ENCODE data around the gene CSRNP3. TPM values are rescaled to one million over a fixed set of nuclear protein-coding genes. Genes with fewer than 3 reads are reported as not detected.

Gene CSRNP3
- total RNA-seq, 1 donor from 2014 or later = not detected

DNA sequence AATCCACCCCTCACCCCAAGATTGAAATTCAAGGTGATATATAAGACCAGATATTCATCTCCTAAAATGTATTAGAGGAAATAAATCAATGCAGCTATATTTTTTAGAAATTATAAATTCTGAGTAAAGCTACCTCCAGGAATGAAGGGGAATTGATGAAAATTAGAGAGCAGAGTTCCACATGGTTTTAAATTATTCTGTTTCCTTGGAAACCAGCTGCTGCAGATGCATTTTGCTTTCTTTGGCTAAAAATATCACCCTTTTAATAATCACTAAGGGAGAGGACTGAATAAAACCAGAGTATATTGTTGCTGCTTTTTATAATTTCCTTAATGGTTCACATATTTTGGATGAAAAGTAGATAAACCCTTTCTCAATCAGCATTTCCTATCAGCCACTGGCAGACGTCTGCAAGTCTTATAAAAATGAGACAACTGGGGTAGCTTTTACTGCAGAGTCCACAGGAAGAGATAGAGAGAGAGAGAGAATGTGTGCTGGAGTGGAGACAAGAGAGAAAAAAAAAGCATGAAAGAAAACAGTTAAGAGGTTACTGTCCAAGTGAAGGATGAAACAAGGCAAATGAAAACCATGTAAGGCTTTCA lies 2.0 kb downstream of the CSRNP3 start:
- intact Hi-C loops (cut with micrococcal nuclease) = no loop called here

DNA sequence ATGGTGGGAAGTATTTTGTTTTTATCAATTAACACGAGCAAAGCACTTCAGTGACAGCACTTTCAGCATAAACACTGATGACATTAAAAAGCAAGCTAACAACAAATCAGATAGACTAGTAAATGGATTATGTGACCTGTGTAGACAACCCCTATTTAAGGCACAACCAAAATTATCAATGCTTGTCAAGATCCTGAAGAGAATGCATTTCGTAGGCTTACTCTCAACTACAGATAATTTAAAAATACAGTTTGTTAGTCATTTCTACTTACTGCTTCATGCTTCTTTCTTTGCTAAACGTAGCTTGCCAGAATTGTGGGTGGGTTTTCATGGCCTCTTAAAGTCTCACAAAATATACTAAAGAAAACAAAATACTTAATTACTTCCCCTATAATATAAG lies 3.4 kb downstream of the CSRNP3 start:
- intact Hi-C loops (cut with micrococcal nuclease) = no loop called here

GRCh38 chr2:165474619-165475276 lies 5.2 kb downstream of the CSRNP3 start:
- intact Hi-C loops (cut with micrococcal nuclease) = no loop called here

DNA sequence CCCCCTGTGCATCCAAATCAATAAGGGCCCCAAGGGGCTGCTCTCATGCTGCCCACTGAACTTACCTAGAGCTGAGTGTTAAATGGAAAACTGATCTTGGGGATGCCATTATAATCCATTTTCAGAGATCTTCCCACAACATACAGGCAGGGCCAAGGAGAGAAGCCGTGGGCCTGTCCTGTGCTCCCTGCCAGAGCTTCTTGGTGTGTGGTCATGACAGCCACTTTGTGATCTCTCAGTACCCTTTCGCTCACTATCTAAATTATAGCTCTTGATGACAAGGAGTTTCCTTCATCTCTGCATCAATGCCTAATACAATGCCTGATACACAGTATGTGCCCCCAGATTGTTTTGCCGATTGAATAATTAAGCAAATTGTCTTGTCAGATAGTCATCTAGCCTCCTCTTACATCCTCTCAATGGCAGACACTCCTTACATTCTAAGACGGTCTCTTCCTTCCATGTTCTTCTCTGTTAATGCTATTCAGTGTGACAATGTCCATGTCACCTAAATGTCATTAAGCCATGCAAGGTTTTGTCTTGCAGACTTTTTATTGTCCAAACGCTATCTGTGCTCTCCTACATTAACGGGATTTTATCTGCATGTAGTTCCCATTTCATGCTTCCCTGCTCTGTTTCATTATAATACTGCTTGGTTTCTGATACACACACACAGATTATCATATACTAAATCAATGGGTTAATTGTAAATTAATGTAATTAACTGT lies 5.9 kb downstream of the CSRNP3 start:
- intact Hi-C loops (cut with micrococcal nuclease) = no loop called here

DNA sequence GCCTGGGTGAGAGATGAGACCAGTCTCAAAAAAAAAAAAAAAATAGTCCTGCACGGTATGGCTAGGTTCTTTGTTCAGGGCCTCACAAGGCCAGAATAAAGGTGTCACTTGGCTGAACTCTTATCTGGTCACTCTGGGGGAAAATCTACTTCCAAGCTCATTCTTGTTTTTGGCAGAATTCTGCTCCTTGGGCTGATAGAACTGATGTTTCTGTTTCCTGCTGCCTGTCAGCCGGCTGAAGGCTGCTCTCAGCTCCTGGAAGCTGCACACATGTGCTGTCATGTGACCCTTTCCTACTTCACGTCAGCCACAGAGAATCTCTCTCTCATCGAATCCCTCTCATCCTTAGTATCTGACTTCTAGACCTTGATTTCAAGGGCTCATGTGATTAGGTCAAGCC lies 10.4 kb downstream of the CSRNP3 start:
- intact Hi-C loops (cut with micrococcal nuclease) = no loop called here

DNA sequence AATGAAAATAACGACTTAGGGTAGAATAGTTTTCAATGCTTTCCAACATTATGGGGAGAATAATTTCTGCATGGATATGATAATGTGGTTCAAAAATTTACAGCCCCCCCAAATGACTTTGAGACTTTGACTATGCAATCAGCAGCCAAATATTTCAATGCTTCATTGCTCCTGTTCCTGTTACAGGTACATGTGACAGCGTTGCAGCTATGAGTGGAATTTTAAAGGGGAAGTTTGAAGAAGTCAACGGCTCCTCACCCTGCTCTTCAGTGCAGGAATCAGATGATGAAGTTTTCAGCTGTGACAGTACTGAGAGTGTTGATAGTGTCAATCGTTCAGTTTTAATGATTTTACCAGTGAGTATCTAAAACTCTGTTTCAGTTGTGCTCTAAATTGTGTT lies 25.1 kb downstream of the CSRNP3 start:
- intact Hi-C loops (cut with micrococcal nuclease) = no loop called here

GRCh38 chr2:165497659-165498317 lies 28.3 kb downstream of the CSRNP3 start:
- intact Hi-C loops (cut with micrococcal nuclease) = no loop called here

GRCh38 chr2:165499131-165499530 lies 29.6 kb downstream of the CSRNP3 start:
- intact Hi-C loops (cut with micrococcal nuclease) = no loop called here

- intact Hi-C loops (cut with micrococcal nuclease) = no loop called here
Measured at GRCh38 chr2:165500001-165500400, 30.5 kb downstream of the CSRNP3 start.

DNA sequence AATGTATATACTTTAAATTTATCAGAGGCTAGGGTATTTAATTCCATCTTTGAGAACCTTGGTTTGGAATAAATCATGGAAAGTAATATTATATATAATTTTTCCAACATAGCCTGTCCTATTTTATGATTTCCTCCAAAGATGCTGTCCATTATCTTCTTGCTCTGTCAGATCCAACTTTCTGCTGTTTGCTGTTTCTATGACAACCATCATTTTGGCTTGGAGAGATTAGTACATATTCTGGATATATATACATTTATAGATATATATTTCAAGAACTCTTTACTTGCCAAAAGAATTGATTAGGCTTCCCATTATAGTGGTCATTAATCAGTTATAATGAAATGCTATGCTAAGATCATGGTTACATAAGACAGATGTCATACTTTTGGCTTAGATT lies 31.3 kb downstream of the CSRNP3 start:
- intact Hi-C loops (cut with micrococcal nuclease) = no loop called here

DNA sequence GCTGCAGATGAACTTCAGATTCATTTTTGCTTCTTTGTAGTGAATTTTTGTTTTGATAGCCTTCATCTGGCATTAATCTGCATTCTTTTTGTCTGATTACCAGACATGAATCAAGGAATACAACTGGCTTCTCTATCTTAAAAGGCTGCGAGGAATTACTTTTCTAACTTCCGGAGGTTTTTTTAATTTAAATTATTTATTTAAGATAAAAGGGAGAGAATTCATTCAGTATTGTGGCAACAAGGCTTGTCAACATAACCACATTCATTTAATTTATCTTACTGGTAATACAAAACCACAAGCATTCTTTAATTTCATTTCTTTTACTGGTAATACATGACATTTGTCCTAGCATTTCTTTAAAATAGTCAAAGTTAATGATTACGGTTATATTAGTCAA lies 36.0 kb downstream of the CSRNP3 start:
- intact Hi-C loops (cut with micrococcal nuclease) = no loop called here

DNA sequence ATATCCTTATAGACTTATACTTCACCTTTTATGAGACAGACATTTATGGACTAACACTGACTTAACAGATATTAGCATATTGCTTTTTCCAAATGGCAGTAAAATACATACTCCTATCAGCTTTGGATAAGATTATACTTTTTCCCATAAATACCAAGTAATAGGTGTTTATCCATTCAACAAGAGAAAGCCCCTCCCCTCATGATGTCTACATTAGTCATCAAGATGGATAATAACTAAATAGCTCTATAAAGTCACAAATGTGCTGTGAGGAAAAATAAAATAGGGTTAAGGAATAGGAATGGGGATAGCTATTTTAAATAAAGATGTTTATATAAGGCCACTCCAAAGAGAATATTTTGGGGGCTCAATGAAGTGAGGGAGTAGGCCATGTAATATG lies 39.4 kb downstream of the CSRNP3 start:
- intact Hi-C loops (cut with micrococcal nuclease) = no loop called here

DNA sequence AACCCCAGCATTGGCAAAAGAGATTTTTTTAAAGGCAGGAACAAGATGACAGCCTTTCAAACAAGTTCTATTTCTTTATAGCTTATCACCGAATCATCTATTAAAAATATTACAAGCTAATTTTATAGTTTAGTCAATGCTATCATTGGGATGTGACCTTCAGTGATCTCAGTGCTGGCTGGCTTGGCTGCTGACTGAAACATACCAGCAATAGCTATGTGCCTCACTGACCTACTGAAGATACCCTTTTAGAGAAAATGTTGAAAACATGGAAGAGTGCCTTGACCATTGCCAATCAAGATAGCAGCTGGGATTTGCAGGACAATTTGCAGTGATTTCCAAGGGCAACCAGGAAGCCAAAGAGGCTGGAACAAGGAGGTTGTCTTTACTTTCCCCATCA lies 44.0 kb downstream of the CSRNP3 start:
- intact Hi-C loops (cut with micrococcal nuclease) = no loop called here

GRCh38 chr2:165518611-165519010 lies 49.1 kb downstream of the CSRNP3 start:
- intact Hi-C loops (cut with micrococcal nuclease) = no loop called here

GRCh38 chr2:165522719-165523118 lies 53.2 kb downstream of the CSRNP3 start:
- intact Hi-C loops (cut with micrococcal nuclease) = no loop called here

DNA sequence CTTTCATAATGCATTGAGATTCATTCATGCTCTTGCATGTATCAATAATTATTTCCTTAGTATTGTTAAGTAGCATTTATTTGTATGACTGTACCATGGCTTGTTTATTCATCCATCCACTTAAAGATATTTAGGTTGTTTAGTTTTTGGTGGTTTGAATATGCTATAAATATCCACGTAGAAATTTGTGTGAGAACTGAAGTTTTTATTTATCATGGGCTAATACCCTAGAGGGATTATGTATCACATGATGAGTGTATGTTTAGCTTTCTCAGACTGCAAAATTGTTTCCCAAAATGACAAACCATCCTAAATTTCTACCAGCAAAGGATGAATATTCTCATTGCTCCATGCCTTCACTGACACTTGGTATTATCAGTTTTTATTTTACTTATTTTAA lies 55.2 kb downstream of the CSRNP3 start:
- intact Hi-C loops (cut with micrococcal nuclease) = no loop called here

- intact Hi-C loops (cut with micrococcal nuclease) = no loop called here
Measured at GRCh38 chr2:165528691-165529090, 59.2 kb downstream of the CSRNP3 start.

- intact Hi-C loops (cut with micrococcal nuclease) = no loop called here
Measured at GRCh38 chr2:165529130-165529529, 59.6 kb downstream of the CSRNP3 start.

- intact Hi-C loops (cut with micrococcal nuclease) = no loop called here
Measured at GRCh38 chr2:165533331-165533730, 63.8 kb downstream of the CSRNP3 start.

GRCh38 chr2:165535471-165535870 lies 66.0 kb downstream of the CSRNP3 start:
- intact Hi-C loops (cut with micrococcal nuclease) = no loop called here

DNA sequence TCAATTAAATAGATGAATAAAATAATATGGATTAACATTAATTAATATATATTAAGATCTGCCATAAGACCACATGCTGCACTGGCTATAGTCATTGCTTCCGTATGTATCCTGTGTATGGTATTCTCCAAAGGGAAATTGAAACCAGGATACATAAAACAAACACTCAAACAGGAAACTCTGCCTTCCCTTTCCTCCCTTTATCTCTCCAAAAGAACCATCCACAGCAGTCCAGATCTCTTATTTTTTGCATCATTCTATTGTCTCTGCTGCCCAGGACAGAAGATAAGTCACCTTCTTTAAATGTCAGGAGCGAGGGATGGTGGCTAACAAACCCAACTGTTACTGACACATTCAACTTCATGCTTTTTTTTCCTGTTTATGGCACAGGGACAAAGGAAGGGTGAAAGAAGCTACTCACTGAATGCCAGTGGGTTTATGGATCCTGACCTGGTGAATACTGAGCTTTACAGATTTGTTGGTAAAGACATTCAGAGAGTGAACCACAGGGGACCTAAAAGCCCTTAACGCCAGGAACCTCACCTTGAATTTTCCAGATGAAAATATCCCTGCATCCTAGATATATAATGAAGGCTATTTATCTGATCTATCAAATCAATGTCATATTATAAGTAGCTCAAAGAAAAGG lies 67.5 kb downstream of the CSRNP3 start:
- intact Hi-C loops (cut with micrococcal nuclease) = no loop called here

GRCh38 chr2:165539985-165540384 lies 70.5 kb downstream of the CSRNP3 start:
- intact Hi-C loops (cut with micrococcal nuclease) = no loop called here

Data from T-helper 2 cell treated with Interferon-gamma antibody and Interleukin-4, amounts not matched to agents 100 ng/mL and 5 ng/mL, for 36 hours (primary cell).